Sigmoid colon (tissue), 3 donors: ENCODE results near the gene GUCY1B1.

Experiments used
- POLR2A ChIP-seq, 2 donors: fragments of 450-650 bp; IDR thresholded peaks; one replicate each; pipeline ENCODE4 v1.6.1; 2016; ENCODE audit warnings: antibody characterized with exemption in 2 of 2, mild to moderate bottlenecking in 2 of 2, moderate library complexity in 2 of 2
- TF ChIP-seq, protein P1 (sequence below), 4 experiments: fragments of 450-650 bp in 3 of 4; fragments of 200-600 bp in 1 of 4; IDR thresholded peaks; one replicate each; pipeline ENCODE4 v1.5.1; 2016 to 2019; ENCODE audit warnings: antibody characterized with exemption in 4 of 4, mild to moderate bottlenecking in 3 of 4, moderate library complexity in 2 of 4

DNA sequence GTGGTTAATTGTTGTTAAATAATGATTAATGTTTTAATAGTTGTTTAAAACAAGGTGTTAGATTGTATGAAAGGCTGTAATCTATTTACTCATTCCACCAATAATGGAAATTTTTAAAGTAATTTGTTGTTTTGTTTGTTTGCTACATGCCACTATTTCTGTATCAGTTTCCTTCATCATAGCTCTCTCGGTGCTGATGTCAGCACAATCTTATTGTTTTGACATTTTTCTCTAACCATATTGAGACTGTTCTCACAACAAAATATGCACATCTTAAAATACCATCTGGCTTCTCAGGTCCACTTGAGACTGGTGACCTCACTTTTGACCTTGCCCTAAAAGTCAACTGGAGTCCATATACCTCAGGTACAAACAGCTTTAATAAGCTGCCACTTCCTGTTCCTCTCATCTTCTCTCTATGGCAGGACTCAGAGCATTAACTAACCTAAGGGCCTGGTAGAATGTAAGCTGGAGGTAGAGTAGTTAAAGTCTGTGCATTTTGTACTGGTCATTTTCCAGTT, 1.0 kb upstream of the GUCY1B1 start:
- no peak for TF ChIP-seq POLR2A (IDR thresholded peaks at IDR 0.05)
- TF ChIP-seq, protein P1, sequence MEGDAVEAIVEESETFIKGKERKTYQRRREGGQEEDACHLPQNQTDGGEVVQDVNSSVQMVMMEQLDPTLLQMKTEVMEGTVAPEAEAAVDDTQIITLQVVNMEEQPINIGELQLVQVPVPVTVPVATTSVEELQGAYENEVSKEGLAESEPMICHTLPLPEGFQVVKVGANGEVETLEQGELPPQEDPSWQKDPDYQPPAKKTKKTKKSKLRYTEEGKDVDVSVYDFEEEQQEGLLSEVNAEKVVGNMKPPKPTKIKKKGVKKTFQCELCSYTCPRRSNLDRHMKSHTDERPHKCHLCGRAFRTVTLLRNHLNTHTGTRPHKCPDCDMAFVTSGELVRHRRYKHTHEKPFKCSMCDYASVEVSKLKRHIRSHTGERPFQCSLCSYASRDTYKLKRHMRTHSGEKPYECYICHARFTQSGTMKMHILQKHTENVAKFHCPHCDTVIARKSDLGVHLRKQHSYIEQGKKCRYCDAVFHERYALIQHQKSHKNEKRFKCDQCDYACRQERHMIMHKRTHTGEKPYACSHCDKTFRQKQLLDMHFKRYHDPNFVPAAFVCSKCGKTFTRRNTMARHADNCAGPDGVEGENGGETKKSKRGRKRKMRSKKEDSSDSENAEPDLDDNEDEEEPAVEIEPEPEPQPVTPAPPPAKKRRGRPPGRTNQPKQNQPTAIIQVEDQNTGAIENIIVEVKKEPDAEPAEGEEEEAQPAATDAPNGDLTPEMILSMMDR (IDR thresholded peaks at IDR 0.05), result no peak
